ENCODE measurements around the gene ANK3. TPM values are rescaled to one million over a fixed set of nuclear protein-coding genes. Genes with fewer than 3 reads are reported as not detected.

Gene ANK3
- total RNA-seq, 2 experiments from 2014 or later = 60.5 to 61.9 TPM

- no peak for TF ChIP-seq CTCF (IDR thresholded peaks at IDR 0.05)
- intact Hi-C loops (cut with DNase I, micrococcal nuclease) = loop anchor here in 1 of 2 experiments (5.0 kb wide), 1 partner anchor 470 kb away; no protein-coding TSS in a partner anchor
- Histone ChIP-seq H3K4me3 (ENCODE audit: low read length) (no peak overlapping the region), H3K4me1 (ENCODE audit: insufficient read depth, low read length) (no peaks in the 10 kb centered on the region), H3K27ac (ENCODE audit: low read depth in 1 of 2, low read length in 2 of 2) (no peak overlapping the region), H3K36me3 (ENCODE audit: insufficient read depth, low read length) (no peaks in the 10 kb centered on the region), H3K9me3 (ENCODE audit: control insufficient read depth in 1 of 2, insufficient read depth in 1 of 2, low read length in 2 of 2) (no peaks in the 10 kb centered on the region), H3K27me3 (ENCODE audit: control insufficient read depth in 1 of 2, insufficient read depth in 2 of 2, low read length in 2 of 2) (no peaks in the 10 kb centered on the region)
- Mint-ChIP-seq H3K27me3 (no peaks in the 10 kb centered on the region), H3K4me1 (ENCODE audit: low read depth) (no peaks in the 10 kb centered on the region), H3K9me3 (no peaks in the 10 kb centered on the region), H3K27ac (no peak overlapping the region), H3K36me3 (ENCODE audit: low read depth) (peaks cover 44% of the 10 kb centered on the region), H3K4me3 (no peak overlapping the region)
- CTCF ChIA-PET = no interaction called here
- POLR2A ChIA-PET = no interaction called here
- DNase-seq (no peak), ATAC-seq (ENCODE audit: poor library complexity) (no peak)
These were observed 292.7 kb downstream of the ANK3 start for GRCh38 chr10:60096761-60097513.

- H3K4me3 ChIP-seq (ENCODE audit: low read length) = no peak overlapping the region
- no peaks in the 10 kb centered on the region for H3K27me3 Mint-ChIP-seq
- no peak for TF ChIP-seq CTCF (IDR thresholded peaks at IDR 0.05)
- peaks cover 45% of the 10 kb centered on the region for H3K36me3 Mint-ChIP-seq (ENCODE audit: low read depth)
- peak in 1 of 14 experiments; percentile 3 for DNase-seq
- no peaks in the 10 kb centered on the region for H3K9me3 Mint-ChIP-seq
- POLR2A ChIA-PET = no interaction called here
- H3K9me3 ChIP-seq (ENCODE audit: control insufficient read depth in 1 of 2, insufficient read depth in 1 of 2, low read length in 2 of 2) = no peaks in the 10 kb centered on the region
- no peaks in the 10 kb centered on the region for H3K27me3 ChIP-seq (ENCODE audit: control insufficient read depth in 1 of 2, insufficient read depth in 2 of 2, low read length in 2 of 2)
- CTCF ChIA-PET = no interaction called here
- no peak overlapping the region for H3K27ac ChIP-seq (ENCODE audit: low read depth in 1 of 2, low read length in 2 of 2)
- H3K36me3 ChIP-seq (ENCODE audit: insufficient read depth, low read length) = no peaks in the 10 kb centered on the region
- ATAC-seq (ENCODE audit: poor library complexity) = no peak
- no peaks in the 10 kb centered on the region for H3K4me1 Mint-ChIP-seq (ENCODE audit: low read depth)
- no peak overlapping the region for H3K4me3 Mint-ChIP-seq
- intact Hi-C loops (cut with DNase I, micrococcal nuclease) = no loop called here
- H3K4me1 ChIP-seq (ENCODE audit: insufficient read depth, low read length) = no peaks in the 10 kb centered on the region
- no peak overlapping the region for H3K27ac Mint-ChIP-seq
These were observed 296.4 kb downstream of the ANK3 start for GRCh38 chr10:60093317-60093716.

- Histone ChIP-seq H3K4me1 (ENCODE audit: insufficient read depth, low read length) (no peaks in the 10 kb centered on the region), H3K9me3 (ENCODE audit: control insufficient read depth in 1 of 2, insufficient read depth in 1 of 2, low read length in 2 of 2) (no peaks in the 10 kb centered on the region), H3K36me3 (ENCODE audit: insufficient read depth, low read length) (peaks cover 42% of the 10 kb centered on the region), H3K27ac (ENCODE audit: low read depth in 1 of 2, low read length in 2 of 2) (no peak overlapping the region), H3K27me3 (ENCODE audit: control insufficient read depth in 1 of 2, insufficient read depth in 2 of 2, low read length in 2 of 2) (no peaks in the 10 kb centered on the region), H3K4me3 (ENCODE audit: low read length) (no peak overlapping the region)
- no peaks in the 10 kb centered on the region for H3K9me3 Mint-ChIP-seq
- DNase-seq (no peak), ATAC-seq (ENCODE audit: poor library complexity) (no peak)
- H3K27me3 Mint-ChIP-seq = no peaks in the 10 kb centered on the region
- no peak overlapping the region for H3K27ac Mint-ChIP-seq
- TF ChIP-seq CTCF (IDR thresholded peaks at IDR 0.05) = no peak
- intact Hi-C loops (cut with DNase I, micrococcal nuclease) = no loop called here
- ChIA-PET POLR2A (interaction anchor here (1.3 kb wide), 1 partner anchor 34 kb away, joined by 3 read pairs; no protein-coding TSS in a partner anchor), CTCF (no interaction called here)
- H3K4me1 Mint-ChIP-seq (ENCODE audit: low read depth) = no peaks in the 10 kb centered on the region
- H3K4me3 Mint-ChIP-seq = no peak overlapping the region
- peaks cover 72% of the 10 kb centered on the region for H3K36me3 Mint-ChIP-seq (ENCODE audit: low read depth)
These were observed 302.8 kb downstream of the ANK3 start for GRCh38 chr10:60086862-60087261.
